ENCODE measurements around the gene ZNF101. TPM values are rescaled to one million over a fixed set of nuclear protein-coding genes. Genes with fewer than 3 reads are reported as not detected.

Gene ZNF101
- total and polyA plus RNA-seq, 2 of the 4 experiments (the other 2 are of a cell fraction) = 2.8 to 7.3 TPM

DNA sequence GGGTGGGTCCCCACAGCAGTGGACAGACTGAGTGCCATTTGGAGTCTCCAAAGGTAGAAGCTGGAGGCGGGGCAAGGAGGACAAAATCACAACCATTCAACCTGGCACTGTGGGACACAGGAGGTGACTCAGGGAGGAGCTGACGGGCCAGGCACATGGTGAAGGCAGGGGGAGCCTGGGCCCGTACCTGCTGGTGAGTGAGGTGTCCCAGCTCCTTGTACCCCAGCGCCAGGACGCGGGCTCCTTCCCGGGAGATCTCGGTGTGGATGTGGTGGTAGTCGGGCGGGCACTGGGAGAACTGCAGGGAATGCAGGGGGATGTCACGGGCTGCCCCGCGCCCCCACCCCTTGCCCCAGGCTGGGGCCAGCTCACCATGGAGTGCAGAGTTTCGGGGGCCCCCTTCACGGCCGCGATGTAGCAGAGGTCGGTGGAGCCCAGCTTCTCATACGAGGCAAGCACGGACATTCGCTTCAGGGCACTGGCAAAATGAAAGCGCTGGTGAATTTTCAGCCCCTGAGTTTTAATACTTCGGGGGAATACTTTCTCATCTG, 15.0 kb upstream of the ZNF101 start:
- Histone ChIP-seq H2BK120ac (ENCODE audit: low read depth, low read length) (no peak overlapping the region), H4K91ac (ENCODE audit: insufficient read depth, low read depth, low read length) (no peak overlapping the region), H3K18ac (ENCODE audit: low read depth, low read length) (no peak overlapping the region), H4K20me1 (ENCODE audit: insufficient read depth, low read length) (peaks cover 3% of the 10 kb centered on the region; the same call in 1 of the 2 replicates), H4K8ac (ENCODE audit: low read depth in 2 of 2, low read length in 2 of 2) (no peak overlapping the region), H2BK20ac (ENCODE audit: low read depth, low read length) (no peak overlapping the region), H3K14ac (replicated peaks; ENCODE audit: low read depth, low read length) (no peak overlapping the region), H3K9me3 (ENCODE audit: control insufficient read depth, insufficient read depth, low read length) (no peaks in the 10 kb centered on the region), H3K27me3 (ENCODE audit: control insufficient read depth, insufficient read depth, low read length) (no peaks in the 10 kb centered on the region), H4K5ac (ENCODE audit: low read depth, low read length) (no peak overlapping the region), H2BK15ac (ENCODE audit: low read depth, low read length) (no peak overlapping the region), H3K56ac (ENCODE audit: extremely low read depth, insufficient read depth, low read length) (no peak overlapping the region), H3K36me3 (ENCODE audit: control insufficient read depth, insufficient read depth, low read length) (peaks cover 86% of the 10 kb centered on the region), H3K4me2 (ENCODE audit: low read depth, low read length) (no peak overlapping the region), H3K23ac (ENCODE audit: low read depth, low read length) (no peak overlapping the region), H2AK9ac (replicated peaks; ENCODE audit: low read depth, low read length, poor library complexity) (no peak overlapping the region), H3K27ac (ENCODE audit: insufficient read depth, low read length) (no peak overlapping the region), H3K79me1 (ENCODE audit: low read depth in 1 of 2, low read length in 2 of 2) (peaks cover 0 to 9% of the 10 kb centered on the region in 2 experiments; a peak in 2 of 4 replicates), H3K9ac (ENCODE audit: low read depth, low read length) (no peak overlapping the region), H3K4ac (ENCODE audit: low read depth, low read length) (no peak overlapping the region), H3K4me3 (ENCODE audit: insufficient read depth, low read depth, low read length) (no peak overlapping the region), H3K4me1 (ENCODE audit: control insufficient read depth, insufficient read depth, low read length) (no peaks in the 10 kb centered on the region), H2AFZ (replicated peaks; ENCODE audit: low read length, poor library complexity) (no peak overlapping the region), H2AK5ac (ENCODE audit: low read depth, low read length) (no peak overlapping the region), H3K9me1 (ENCODE audit: insufficient read depth, low read length) (peaks cover 3% of the 10 kb centered on the region), H2BK5ac (ENCODE audit: low read depth, low read length, poor library complexity, severe bottlenecking) (no peak overlapping the region)
- ATAC-seq (ENCODE audit: low read depth) = no peak
- intact Hi-C loops (cut with micrococcal nuclease) = no loop called here
- CTCF ChIA-PET = no interaction called here
- in situ Hi-C loops (cut with MboI; ENCODE audit: low sequenced_read_pairs) = no loop called here
- WGBS, 2 experiments (ENCODE audit: extremely low coverage in 2 of 2, insufficient read length in 1 of 2) = 98% methylated on average over 14 of the region's 23 CpGs; no CpG with 5 or more reads in 1 of the 2 experiments
- DNase-seq = no peak
- POLR2A ChIA-PET (ENCODE audit: unreplicated experiment) = no interaction called here
- no TSS peak for BruUV-seq (replicated peaks)
- dilution Hi-C loops (cut with HindIII; ENCODE audit: low sequenced_read_pairs, unreplicated experiment) = no loop called here
- TF ChIP-seq CHD1 (IDR thresholded peaks at IDR 0.05; ENCODE audit: low read depth, low read length) (no peak), NFE2L2 (IDR thresholded peaks at IDR 0.05; ENCODE audit: low read depth, low read length) (no peak), MAZ (IDR thresholded peaks at IDR 0.05; ENCODE audit: borderline replicate concordance, low read depth, low read length) (no peak), RCOR1 (IDR thresholded peaks at IDR 0.05; ENCODE audit: insufficient replicate concordance, low read length) (no peak), SMC3 (IDR thresholded peaks at IDR 0.05; ENCODE audit: low read depth, low read length) (no peak), FOS (IDR thresholded peaks at IDR 0.05; ENCODE audit: low read depth, low read length) (no peak), MXI1 (IDR thresholded peaks at IDR 0.05; ENCODE audit: borderline replicate concordance, low read depth, low read length) (no peak), RFX5 (IDR thresholded peaks at IDR 0.05; ENCODE audit: low read depth, low read length) (no peak), CEBPB (IDR thresholded peaks at IDR 0.05; ENCODE audit: low read depth, low read length) (no peak), BHLHE40 (IDR thresholded peaks at IDR 0.05; ENCODE audit: low read depth, low read length) (no peak), POLR2A (IDR thresholded peaks at IDR 0.05; ENCODE audit: low read depth, low read length) (no peak), RAD21 (IDR thresholded peaks at IDR 0.05; ENCODE audit: low read length) (no peak), MAFK (IDR thresholded peaks at IDR 0.05; ENCODE audit: low read depth, low read length) (no peak)
- TF ChIP-seq, protein P1, sequence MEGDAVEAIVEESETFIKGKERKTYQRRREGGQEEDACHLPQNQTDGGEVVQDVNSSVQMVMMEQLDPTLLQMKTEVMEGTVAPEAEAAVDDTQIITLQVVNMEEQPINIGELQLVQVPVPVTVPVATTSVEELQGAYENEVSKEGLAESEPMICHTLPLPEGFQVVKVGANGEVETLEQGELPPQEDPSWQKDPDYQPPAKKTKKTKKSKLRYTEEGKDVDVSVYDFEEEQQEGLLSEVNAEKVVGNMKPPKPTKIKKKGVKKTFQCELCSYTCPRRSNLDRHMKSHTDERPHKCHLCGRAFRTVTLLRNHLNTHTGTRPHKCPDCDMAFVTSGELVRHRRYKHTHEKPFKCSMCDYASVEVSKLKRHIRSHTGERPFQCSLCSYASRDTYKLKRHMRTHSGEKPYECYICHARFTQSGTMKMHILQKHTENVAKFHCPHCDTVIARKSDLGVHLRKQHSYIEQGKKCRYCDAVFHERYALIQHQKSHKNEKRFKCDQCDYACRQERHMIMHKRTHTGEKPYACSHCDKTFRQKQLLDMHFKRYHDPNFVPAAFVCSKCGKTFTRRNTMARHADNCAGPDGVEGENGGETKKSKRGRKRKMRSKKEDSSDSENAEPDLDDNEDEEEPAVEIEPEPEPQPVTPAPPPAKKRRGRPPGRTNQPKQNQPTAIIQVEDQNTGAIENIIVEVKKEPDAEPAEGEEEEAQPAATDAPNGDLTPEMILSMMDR (conservative IDR thresholded peaks at IDR 0.05; ENCODE audit: low read depth, low read length) = no peak
- TF ChIP-seq, protein P2, sequence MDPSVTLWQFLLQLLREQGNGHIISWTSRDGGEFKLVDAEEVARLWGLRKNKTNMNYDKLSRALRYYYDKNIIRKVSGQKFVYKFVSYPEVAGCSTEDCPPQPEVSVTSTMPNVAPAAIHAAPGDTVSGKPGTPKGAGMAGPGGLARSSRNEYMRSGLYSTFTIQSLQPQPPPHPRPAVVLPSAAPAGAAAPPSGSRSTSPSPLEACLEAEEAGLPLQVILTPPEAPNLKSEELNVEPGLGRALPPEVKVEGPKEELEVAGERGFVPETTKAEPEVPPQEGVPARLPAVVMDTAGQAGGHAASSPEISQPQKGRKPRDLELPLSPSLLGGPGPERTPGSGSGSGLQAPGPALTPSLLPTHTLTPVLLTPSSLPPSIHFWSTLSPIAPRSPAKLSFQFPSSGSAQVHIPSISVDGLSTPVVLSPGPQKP (IDR thresholded peaks at IDR 0.05; ENCODE audit: borderline replicate concordance, low read depth, low read length) = no peak
- TF ChIP-seq, protein P3, sequence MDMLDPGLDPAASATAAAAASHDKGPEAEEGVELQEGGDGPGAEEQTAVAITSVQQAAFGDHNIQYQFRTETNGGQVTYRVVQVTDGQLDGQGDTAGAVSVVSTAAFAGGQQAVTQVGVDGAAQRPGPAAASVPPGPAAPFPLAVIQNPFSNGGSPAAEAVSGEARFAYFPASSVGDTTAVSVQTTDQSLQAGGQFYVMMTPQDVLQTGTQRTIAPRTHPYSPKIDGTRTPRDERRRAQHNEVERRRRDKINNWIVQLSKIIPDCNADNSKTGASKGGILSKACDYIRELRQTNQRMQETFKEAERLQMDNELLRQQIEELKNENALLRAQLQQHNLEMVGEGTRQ (IDR thresholded peaks at IDR 0.05; ENCODE audit: low read depth, low read length) = no peak
